Activated CD4-positive, alpha-beta T cell treated with anti-CD3 and anti-CD28 coated beads for 48 hours (primary cell): ENCODE measurements around the gene PUM1.
"Not testable (repeated sequence)": the region's sequence is repeated elsewhere in the genome, so short reads cannot be mapped to it uniquely, and the experiment has no call there.

Experiments used
- DNase-seq: peaks from one replicate; pipeline ENCODE4 v3.0.0-alpha.2; 2020

Gene PUM1

DNA sequence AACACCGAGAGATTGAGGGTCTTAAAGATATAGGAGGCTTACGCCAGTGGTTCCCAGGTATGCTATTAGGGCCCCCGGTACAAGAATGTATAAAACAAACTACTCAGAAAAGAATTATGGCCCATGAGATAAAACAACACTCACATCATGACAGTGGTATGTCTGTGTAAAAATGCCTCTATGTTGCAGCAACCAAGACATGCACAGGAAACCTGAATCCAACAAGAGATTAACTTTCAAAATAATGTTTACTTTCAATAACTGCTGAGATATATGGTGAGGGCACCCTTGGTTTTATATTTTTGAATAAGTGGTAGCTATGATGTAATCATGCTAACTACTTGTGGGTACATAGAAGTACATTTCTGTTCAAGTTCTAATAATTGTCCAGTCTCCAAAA, 74.9 kb downstream of the PUM1 start:
- no peak for DNase-seq

DNA sequence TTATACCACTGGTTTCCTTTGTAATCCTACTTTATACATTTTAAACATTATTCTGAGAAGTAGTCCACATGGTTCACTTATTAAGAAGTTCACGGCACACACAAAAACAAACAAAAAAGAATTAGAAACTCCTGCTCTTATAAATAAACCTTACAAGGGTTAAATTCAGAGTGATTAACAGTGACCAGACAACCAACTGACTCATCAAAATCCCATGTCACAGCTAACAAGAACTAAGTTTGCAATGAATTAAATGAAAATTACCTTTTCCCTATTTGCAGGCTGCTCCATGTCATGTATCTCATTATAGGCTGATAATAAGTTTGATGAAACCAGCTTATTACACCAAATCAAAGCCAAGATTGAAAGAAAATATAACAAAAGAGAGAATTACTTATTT, 77.5 kb downstream of the PUM1 start:
- DNase-seq, result no peak

DNA sequence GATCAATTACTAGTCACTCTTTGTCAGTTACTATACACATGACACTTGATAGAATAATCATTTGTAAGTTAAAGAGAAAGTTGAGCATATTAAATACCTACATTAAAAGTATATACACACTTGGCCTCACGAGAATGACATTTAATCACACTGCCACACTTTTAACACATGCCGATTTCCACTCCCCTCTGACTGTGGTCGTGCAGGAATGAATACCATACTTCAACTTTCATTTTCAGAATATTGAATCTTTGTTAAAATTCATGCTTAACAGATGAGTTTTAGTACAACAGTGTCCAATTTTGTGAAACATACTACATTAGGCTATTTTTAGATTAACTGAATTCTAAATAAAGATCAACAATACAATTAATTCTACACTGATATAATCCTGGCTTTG, 78.8 kb downstream of the PUM1 start:
- DNase-seq, result no peak

GRCh38 chr1:30984991-30985503, 80.5 kb downstream of the PUM1 start:
- DNase-seq, result no peak

DNA sequence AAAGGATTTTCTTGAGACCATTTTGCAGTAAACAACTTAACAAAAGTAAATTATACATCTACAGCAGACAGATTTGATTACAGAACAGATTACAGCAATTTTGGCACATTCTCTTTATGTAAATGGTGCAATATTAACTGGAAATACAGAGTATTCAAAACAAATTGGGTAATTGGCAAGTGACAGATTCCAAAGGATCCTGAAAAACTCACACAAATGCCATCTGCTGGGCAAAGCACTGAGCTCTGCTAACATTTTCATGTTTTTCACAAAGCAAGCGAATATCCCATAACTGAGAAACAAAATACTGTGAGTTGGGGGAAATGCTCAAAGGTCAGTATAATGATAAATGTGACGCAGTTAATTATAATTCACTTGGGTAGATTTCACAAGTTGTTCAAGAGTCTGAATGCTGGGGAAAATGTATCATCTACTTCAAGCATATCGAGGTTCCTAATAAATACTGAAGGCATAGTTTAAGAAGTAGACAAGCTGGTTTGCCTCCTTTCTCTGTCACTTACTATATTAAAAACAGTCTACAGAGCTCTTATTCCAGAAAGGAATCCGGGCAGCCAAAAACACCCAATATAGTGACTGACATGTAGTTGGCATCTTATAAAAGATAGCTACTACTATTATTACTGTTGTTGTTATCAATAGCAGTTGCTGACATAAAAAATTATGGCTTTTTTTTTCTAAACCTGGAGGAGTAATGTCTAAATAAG, 81.2 kb downstream of the PUM1 start:
- DNase-seq, result no peak

- no peak for DNase-seq
Observed at GRCh38 chr1:30982937-30983336, 82.6 kb downstream of the PUM1 start.

GRCh38 chr1:30982431-30982830, 83.1 kb downstream of the PUM1 start:
- DNase-seq, result no peak

DNA sequence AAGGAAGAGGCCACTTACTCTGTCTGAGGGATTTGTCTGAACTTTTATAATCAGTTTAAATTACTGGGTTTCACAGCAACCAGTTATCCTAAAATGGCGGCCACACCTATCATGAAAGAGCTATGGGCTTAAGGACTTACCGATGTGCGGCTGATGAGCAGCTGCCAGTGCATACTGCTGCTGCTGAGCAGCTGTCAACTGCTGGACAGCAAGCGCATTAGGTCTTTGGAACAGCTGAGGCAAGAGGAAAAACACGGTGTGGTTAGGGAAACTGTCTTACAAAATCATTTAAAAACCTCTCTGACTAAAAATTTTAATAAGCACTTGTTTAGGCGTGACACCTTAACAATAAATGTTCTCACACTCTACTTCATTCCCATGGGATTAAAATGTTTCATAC, 84.3 kb downstream of the PUM1 start:
- DNase-seq, result no peak

- DNase-seq, result no peak
Observed at GRCh38 chr1:30977511-30977910, 88.0 kb downstream of the PUM1 start.

- no peak for DNase-seq
Observed at GRCh38 chr1:30977105-30977504, 88.4 kb downstream of the PUM1 start.

DNA sequence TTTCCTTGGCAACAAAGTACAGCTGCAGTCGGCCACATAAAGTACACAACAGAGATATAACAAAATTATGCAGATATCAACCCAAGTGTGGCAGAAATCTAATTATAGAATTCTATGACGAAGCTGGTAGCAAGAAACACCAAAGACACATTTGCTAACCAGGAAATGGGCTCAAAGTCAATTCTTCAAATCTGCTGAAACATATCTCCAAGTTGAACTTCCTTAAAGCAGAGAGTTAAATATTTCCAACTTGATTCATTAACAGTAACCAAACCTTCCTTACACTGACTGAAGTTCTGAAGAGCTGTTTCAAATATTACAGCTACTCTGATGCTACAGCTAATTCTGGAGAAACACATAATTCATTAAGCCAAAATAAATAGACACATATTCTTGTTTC, 89.4 kb downstream of the PUM1 start:
- no peak for DNase-seq

DNA sequence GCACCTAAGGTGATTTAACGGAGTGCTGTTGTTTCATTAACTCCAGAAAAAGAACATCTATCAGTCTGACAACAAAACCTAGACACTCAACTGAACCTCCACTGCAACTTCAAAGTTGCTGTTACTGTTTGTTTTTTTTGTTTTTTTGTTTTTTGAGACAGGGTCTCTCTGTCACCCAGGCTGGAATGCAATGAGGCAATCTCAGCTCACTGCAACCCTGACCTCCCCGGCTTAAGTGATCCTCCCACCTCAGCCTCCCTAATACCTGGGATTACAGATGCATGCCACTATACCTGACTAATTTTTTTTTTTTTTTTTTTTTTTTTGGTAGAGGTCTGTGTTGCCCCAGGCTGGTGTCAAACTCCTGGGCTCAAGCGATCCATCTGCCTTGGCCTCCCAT, 90.3 kb downstream of the PUM1 start:
- no peak for DNase-seq

- DNase-seq, result no peak
Observed at GRCh38 chr1:30974536-30974935, 91.0 kb downstream of the PUM1 start.

GRCh38 chr1:30972349-30972748, 93.2 kb downstream of the PUM1 start:
- DNase-seq, result not testable (repeated sequence)

- no peak for DNase-seq
Observed at GRCh38 chr1:30971496-30971895, 94.0 kb downstream of the PUM1 start.

GRCh38 chr1:30969903-30970302, 95.6 kb downstream of the PUM1 start:
- DNase-seq, result no peak

DNA sequence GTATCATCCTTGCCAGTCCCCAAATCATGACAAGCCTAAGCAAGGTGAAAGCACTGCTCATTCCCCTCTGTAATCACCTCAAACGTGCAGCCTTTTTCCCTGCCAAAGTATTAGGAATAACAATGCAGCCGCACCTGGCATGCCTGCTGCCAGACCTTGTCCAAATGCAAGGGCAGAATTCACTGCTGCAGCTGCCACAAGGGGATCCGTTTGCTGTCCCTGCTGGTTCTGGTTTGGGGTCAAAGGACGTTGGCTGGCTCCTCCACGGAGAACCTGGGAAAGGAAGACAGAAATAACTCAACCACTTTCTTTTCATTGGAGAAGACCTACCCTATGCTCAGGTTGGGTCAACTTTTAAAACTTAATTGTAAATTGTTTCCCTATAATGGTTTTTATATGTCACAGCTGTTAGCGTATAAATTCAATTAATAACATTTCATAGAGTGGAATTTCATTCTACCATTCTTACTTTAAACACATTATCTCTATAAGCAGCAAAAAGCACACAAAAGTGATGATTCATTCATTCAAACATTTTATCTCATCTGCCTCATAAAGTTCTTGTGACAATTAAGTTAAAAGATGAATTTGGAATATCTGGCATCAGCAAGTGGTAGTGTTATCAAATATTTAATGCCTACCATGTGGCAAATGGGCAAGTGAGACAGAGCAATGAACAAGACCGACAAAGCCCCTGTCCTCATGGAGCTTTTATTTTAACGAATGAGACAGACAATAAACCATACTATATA, 97.1 kb downstream of the PUM1 start:
- DNase-seq, result no peak

DNA sequence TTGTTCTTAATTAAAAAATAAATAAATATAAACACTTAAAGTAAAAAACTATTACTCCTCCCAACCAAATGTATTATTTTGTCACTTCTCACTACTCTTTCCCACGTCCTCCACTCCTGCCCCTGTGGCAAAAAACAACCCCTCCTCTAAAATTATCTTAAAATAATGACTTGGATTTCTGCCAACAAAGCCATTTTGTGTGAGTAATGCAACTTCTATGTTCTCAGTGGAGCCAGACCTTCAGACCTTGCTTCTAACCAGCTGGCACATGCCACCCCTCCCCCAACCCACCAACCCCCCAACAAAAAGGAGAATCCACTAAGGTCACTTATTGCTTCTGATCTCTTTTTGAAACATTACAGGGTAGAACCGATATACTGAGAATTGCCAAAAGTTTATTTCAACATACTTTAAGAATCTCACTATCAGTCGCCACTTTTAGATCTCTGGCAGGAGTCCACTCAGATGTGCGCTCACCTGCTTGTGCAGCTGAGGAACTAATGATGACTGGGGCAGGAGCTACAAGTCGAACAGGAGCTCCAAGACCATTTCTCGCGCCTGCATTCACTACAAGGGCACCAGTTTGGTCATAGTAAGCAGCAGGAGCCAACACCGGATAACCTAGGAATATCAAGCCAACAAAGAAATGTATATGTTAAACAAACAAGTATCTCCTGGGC, 98.7 kb downstream of the PUM1 start:
- DNase-seq, result no peak

DNA sequence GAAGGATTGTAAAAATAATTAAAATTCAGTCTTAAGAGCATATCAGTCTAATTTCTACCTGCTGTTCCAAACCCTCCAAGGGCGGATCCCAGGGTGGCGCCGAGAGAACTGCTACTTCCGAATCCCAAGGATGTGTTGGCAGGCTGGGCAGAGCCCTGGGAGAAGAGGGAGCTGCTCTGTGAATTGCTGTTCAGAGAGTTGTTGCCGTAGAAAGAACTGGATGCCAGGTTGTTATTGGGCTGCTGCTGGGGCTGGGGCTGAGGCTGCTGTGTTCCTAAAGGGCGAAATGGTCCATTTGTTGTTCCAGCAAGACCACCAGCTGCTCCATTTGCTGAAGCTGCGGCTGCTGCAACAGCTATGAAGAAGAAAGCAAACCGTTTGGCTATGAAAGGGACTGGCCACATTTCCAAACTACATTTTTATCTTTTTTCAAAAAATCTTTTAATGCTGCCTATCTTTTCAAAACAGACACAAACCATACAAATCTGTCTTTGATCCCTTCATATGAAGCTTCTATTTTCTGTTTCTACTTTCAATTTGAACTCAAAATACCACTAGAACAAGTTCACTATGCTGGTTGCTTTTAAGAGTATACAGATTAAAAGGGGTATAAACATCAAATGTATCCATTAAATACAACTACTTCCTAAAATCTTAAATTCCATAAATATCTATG, 99.5 kb downstream of the PUM1 start:
- DNase-seq, result no peak

- no peak for DNase-seq
Observed at GRCh38 chr1:30964706-30965105, 100.8 kb downstream of the PUM1 start.

GRCh38 chr1:30962609-30963508, 102.7 kb downstream of the PUM1 start:
- no peak for DNase-seq

DNA sequence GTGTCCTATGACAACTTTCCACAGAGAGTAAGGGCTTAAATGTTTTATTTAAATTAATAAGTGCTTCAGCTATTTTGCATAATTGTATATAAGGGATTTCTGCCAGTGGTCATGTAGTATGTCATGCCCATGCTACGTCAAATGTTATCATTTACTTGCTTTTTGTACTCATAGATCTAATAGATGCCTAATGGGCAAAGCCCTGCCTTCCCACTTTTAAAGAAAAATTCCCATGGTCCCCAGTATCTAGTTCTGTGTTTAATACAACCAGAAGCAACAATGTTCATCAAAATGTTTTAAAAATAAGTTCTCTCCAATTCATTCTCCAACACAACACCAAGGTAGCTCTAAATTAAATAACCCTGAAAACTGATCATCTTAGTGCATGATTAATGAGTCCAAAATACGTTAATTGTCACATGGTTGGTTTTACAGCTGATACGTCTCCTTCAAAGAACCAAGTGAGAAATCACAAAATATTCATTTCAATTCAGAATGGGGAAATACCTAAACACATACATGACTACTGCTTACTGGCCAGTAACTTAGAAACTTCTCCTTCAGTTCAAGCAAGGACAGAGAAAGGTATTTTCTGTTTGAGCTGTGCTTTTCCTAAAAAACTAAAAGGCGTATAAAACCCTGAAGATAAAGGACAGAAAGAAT, 107.8 kb downstream of the PUM1 start:
- DNase-seq, result no peak
